NCI-H82 treated with DMSO at 0.1 percent for 48 hours (cell line): Measurements from ENCODE around the gene CHRNB4.
A peak's percentile ranks its signal among the peaks of the same experiment; 100 is the strongest.

Experiments used
- DNase-seq: peaks from one replicate; lab custom pipeline; 2025; ENCODE audit not compliant: unreplicated experiment; lab: John Stamatoyannopoulos, UW

The CHRNB4 gene

GRCh38 chr15:78634210-78635145, 6.5 kb downstream of the CHRNB4 start:
- no peak for DNase-seq

- no peak for DNase-seq
These were observed 7.7 kb downstream of the CHRNB4 start for GRCh38 chr15:78633348-78633747.

- no peak for DNase-seq
These were observed 9.9 kb downstream of the CHRNB4 start for GRCh38 chr15:78630886-78631633.

GRCh38 chr15:78629716-78630065, 11.3 kb downstream of the CHRNB4 start:
- DNase-seq, result no peak

GRCh38 chr15:78629031-78629715, 11.8 kb downstream of the CHRNB4 start:
- DNase-seq, result no peak

- DNase-seq, result no peak
These were observed 12.8 kb downstream of the CHRNB4 start for GRCh38 chr15:78628227-78628626.

GRCh38 chr15:78627348-78627747, 13.7 kb downstream of the CHRNB4 start:
- DNase-seq, result no peak

- DNase-seq, result peak; percentile 12
These were observed 14.5 kb downstream of the CHRNB4 start for GRCh38 chr15:78626381-78626995.

- no peak for DNase-seq
These were observed 15.3 kb downstream of the CHRNB4 start for GRCh38 chr15:78625606-78626280.

- DNase-seq, result no peak
These were observed 16.1 kb downstream of the CHRNB4 start for GRCh38 chr15:78624651-78625590.

- DNase-seq, result no peak
These were observed 17.1 kb downstream of the CHRNB4 start for GRCh38 chr15:78623786-78624497.

GRCh38 chr15:78621810-78622402, 19.1 kb downstream of the CHRNB4 start:
- no peak for DNase-seq

- DNase-seq, result no peak
These were observed 20.2 kb downstream of the CHRNB4 start, which contains the start of gene CHRNA3 for GRCh38 chr15:78620527-78621421. Gene CHRNA3 (minus strand): TSS chr15:78620996. CDS start chr15:78620794, 202 bp downstream.

GRCh38 chr15:78620021-78620526, 20.9 kb downstream of the CHRNB4 start:
- no peak for DNase-seq

- DNase-seq, result no peak
These were observed 21.7 kb downstream of the CHRNB4 start for GRCh38 chr15:78619022-78619950.

- peak; percentile 84 for DNase-seq
These were observed 22.5 kb downstream of the CHRNB4 start for GRCh38 chr15:78618490-78618934.
